HepG2 (cell line): Measurements from ENCODE around the gene RTN4. TPM values are rescaled to one million over a fixed set of nuclear protein-coding genes. Genes with fewer than 3 reads are reported as not detected.

Experiments
- ATAC-seq: fragments of 200-7000 bp; cut with Tn5 transposase; 3 replicates; pipeline ENCODE4 v1.9.1; 2020; ENCODE audit warnings: mild to moderate bottlenecking, moderate library complexity
- BruUV-seq: library from RNA; stranded (reverse); fragments of 400-500 nt; replicated peaks from 2 replicates; lab custom pipeline; 2021; lab: Mats Ljungman, UMichigan
- CTCF ChIA-PET: fragments of 300-600 bp; formaldehyde crosslinking; extraction: SDS; loops from one replicate; lab custom pipeline; 2021; ENCODE audit warnings: low total read pairs, inconsistent platforms, low intra/inter-chr PET ratio; lab: Yijun Ruan, JAX
- POLR2A ChIA-PET: fragments of 350-600 bp; sonication (Branson Sonifier 250); formaldehyde crosslinking; loops from one replicate; lab custom pipeline; 2020; ENCODE audit warnings: antibody characterized with exemption, inconsistent platforms; lab: Yijun Ruan, JAX
- DNase-seq: peaks from one replicate; pipeline ENCODE4 v3.0.0-alpha.2; 2015; ENCODE audit warnings: low spot score
- FAIRE-seq: peaks from 3 replicates; lab custom pipeline; 2011; peaks lifted over from hg19 to GRCh38; lab: Jason Lieb, UNC
- H2AFZ ChIP-seq: one replicate; pipeline ENCODE4 v1.6.1; 2011; ENCODE audit warnings: low read length, inconsistent platforms
- H3K27ac ChIP-seq: fragments of 300-600 bp; 3 replicates; pipeline ENCODE4 v1.8.0; 2011; ENCODE audit warnings: mixed run types, mild to moderate bottlenecking, mixed read lengths, low read length, inconsistent platforms; ENCODE audit not compliant: insufficient read depth; ENCODE audit errors: extremely low read length
- H3K27me3 ChIP-seq, 2 experiments: fragments of 200-600 bp in 1 of 2; 2 replicates in 1 of 2; 3 replicates in 1 of 2; pipeline versions ENCODE4 v1.6.0 to v1.8.0; 2011; ENCODE audit warnings: low read length in 2 of 2, mild to moderate bottlenecking in 2 of 2, moderate library complexity in 2 of 2, inconsistent platforms in 1 of 2; ENCODE audit not compliant: insufficient read depth in 2 of 2, control insufficient read depth in 1 of 2
- H3K36me3 ChIP-seq, 2 experiments: fragments of 200-600 bp in 1 of 2; replicated peaks in 1 of 2; 2 replicates in 1 of 2; 3 replicates in 1 of 2; pipeline versions ENCODE4 v1.5.1 to v1.8.0; 2011; ENCODE audit warnings: low read length in 2 of 2, inconsistent platforms in 1 of 2; ENCODE audit not compliant: insufficient read depth in 2 of 2, control insufficient read depth in 1 of 2
- H3K4me1 ChIP-seq: 2 replicates; pipeline ENCODE4 v1.5.1; 2012; ENCODE audit warnings: low read length, inconsistent platforms; ENCODE audit not compliant: insufficient read depth
- H3K4me2 ChIP-seq: 2 replicates; pipeline ENCODE4 v1.6.0; 2011; ENCODE audit warnings: low read depth, low read length, inconsistent platforms
- H3K4me3 ChIP-seq, 3 experiments: fragments of 200-600 bp in 1 of 3; sonication (generic), shearing (Covaris generic) in 1 of 3; replicated peaks in 1 of 3; 2 replicates each; pipeline ENCODE4 v1.5.1; 2011 to 2016; ENCODE audit warnings: low read length in 3 of 3, inconsistent platforms in 2 of 3, low read depth in 2 of 3, mild to moderate bottlenecking in 2 of 3, control low read depth in 1 of 3, mixed read lengths in 1 of 3; ENCODE audit not compliant: insufficient read depth in 1 of 3
- H3K79me2 ChIP-seq: one replicate; pipeline ENCODE4 v1.6.1; 2011; ENCODE audit warnings: low read length, inconsistent platforms; ENCODE audit not compliant: insufficient read depth
- H3K9ac ChIP-seq: 2 replicates; pipeline ENCODE4 v1.6.0; 2011; ENCODE audit warnings: mild to moderate bottlenecking, low read depth, low read length, inconsistent platforms; ENCODE audit not compliant: insufficient read depth
- H3K9me3 ChIP-seq: 2 replicates; pipeline ENCODE4 v1.5.1; 2012; ENCODE audit warnings: mild to moderate bottlenecking, low read length
- H4K20me1 ChIP-seq: 2 replicates; pipeline ENCODE4 v1.6.0; 2011; ENCODE audit warnings: inconsistent platforms, mild to moderate bottlenecking, low read length, moderate library complexity; ENCODE audit not compliant: insufficient read depth
- HOXA5 ChIP-seq: sonication (generic); formaldehyde crosslinking; IDR thresholded peaks from 2 replicates; pipeline ENCODE4 v1.4.0; 2020; ENCODE audit warnings: missing genetic modification reagents
- SRSF1 ChIP-seq: fragments of 200-400 bp; formaldehyde crosslinking; optimal IDR thresholded peaks from 2 replicates; pipeline ENCODE3; 2017; ENCODE audit warnings: mild to moderate bottlenecking, low read depth, low read length, moderate library complexity
- ZMAT3 ChIP-seq: sonication (generic); formaldehyde crosslinking; conservative IDR thresholded peaks from 2 replicates; pipeline ENCODE4 v1.7.0; 2021; ENCODE audit warnings: missing genetic modification reagents
- ZNF451 ChIP-seq: sonication (generic); formaldehyde crosslinking; IDR thresholded peaks from 2 replicates; pipeline ENCODE4 v1.5.0; 2020; ENCODE audit warnings: mild to moderate bottlenecking, missing genetic modification reagents
- ZNF530 ChIP-seq: sonication (generic); formaldehyde crosslinking; IDR thresholded peaks from 2 replicates; pipeline ENCODE4 v1.5.0; 2020; ENCODE audit warnings: low read depth, mild to moderate bottlenecking, missing genetic modification reagents
- ZNF784 ChIP-seq: sonication (generic); formaldehyde crosslinking; IDR thresholded peaks from 2 replicates; pipeline ENCODE4 v1.5.1; 2020; ENCODE audit warnings: missing genetic modification reagents, mild to moderate bottlenecking, borderline replicate concordance
- ZNF839 ChIP-seq: sonication (generic); formaldehyde crosslinking; IDR thresholded peaks from 2 replicates; pipeline ENCODE4 v1.4.0; 2020; ENCODE audit warnings: missing genetic modification reagents, mild to moderate bottlenecking, borderline replicate concordance
- ZSCAN31 ChIP-seq: sonication (generic); formaldehyde crosslinking; IDR thresholded peaks from 2 replicates; pipeline ENCODE4 v1.5.0; 2020; ENCODE audit warnings: low read depth, mild to moderate bottlenecking, missing genetic modification reagents
- WGBS: methylation state at CpG from one replicate; pipeline ENCODE4 v1.1.6; 2017; ENCODE audit warnings: low lambda C conversion rate; 5-methylcytosine and 5-hydroxymethylcytosine counted together
- in situ Hi-C: cut with HindIII; loops from 2 replicates; pipeline ENCODE4 v1.10.0; 2017; ENCODE audit warnings: low pct_unique_long_range_greater_than_20kb; ENCODE audit not compliant: extremely low pct_ligation_motif_present
- intact Hi-C: fragments of 100-400 bp; cut with micrococcal nuclease; formaldehyde crosslinking; loops from one replicate; pipeline ENCODE4 v1.10.0; 2022; ENCODE audit not compliant: unreplicated experiment
- polyA plus RNA-seq, 8 experiments: library from polyadenylated mRNA; depleted of rRNA in 3 of 8; stranded (reverse) in 7 of 8; unstranded in 1 of 8; fragments of >200 nt; fragmentation: Illumina TruSeq in 4 of 8; extraction: Trizol in 4 of 8; gene quantifications; 2 replicates each; pipeline versions ENCODE4 v1.2.1 to v1.2.3, GENCODE V29; 2011 to 2016; ENCODE audit warnings: low read depth in 4 of 8, missing spikeins in 1 of 8, mixed read lengths in 1 of 8; ENCODE audit not compliant: insufficient read depth in 1 of 8
- total RNA-seq, 5 experiments: library from RNA; depleted of rRNA; stranded (reverse); fragments of >200 nt; fragmentation: Illumina TruSeq; extraction: Trizol; gene quantifications; 2 replicates each; pipeline ENCODE4 v1.2.3, GENCODE V29; 2016; ENCODE audit warnings: low read depth in 1 of 5
- TF ChIP-seq, protein P1 (sequence below): sonication (generic); formaldehyde crosslinking; IDR thresholded peaks from 2 replicates; pipeline ENCODE4 v1.5.0; 2020; ENCODE audit warnings: mild to moderate bottlenecking, missing genetic modification reagents
- TF ChIP-seq, protein P2 (sequence below): sonication (generic); formaldehyde crosslinking; IDR thresholded peaks from 2 replicates; pipeline ENCODE4 v1.4.0; 2020; ENCODE audit warnings: missing genetic modification reagents, mild to moderate bottlenecking, borderline replicate concordance

The RTN4 gene
- total and polyA plus RNA-seq, 2 of the 13 experiments (the other 11 are each of a cell fraction or from before 2014, with no cell fraction given): 98.4 to 133 TPM

DNA sequence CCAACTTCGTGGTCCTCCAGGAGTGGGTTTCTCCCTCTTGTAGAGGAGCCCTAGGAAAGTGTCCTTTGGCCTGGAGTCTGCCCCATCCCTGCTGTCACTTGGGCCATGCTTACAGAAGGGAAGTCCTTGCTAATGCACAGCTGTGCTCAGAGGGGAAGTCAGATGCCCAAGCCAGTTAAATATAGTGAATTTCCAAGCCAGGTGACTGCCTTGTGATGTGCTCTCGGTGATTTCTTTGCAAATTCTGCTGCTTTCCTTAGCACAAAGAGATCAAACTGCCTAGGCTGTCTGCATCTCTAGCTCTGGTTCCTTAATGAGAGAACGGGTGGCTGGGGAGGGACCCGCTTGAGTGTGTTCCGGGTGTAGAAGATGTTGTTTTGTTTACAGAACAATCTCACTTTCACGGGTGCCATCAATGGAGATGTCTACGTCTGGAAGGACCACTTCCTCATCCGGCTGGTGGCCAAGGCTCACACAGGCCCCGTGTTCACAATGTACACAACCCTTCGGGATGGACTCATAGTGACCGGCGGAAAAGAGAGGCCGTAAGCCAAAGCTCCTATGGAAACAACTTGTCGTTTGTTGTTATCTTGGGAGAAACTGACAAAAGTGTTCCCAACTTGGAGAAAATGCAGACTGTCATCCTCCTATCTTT lies 91.4 kb downstream of the RTN4 start:
- Histone ChIP-seq H3K36me3 (0 out of 5 replicates have a peak, but pooled peaks cover 0 to 1% of the 10 kb centered on the region in 2 experiments), H3K27me3 (no peaks in the 10 kb centered on the region), H3K9me3 (no peaks in the 10 kb centered on the region), H3K79me2 (no peaks in the 10 kb centered on the region), H3K4me2 (no peak overlapping the region), H2AFZ (no peak overlapping the region), H3K27ac (no peak overlapping the region), H3K4me3 (no peak overlapping the region), H3K4me1 (peaks cover 20% of the 10 kb centered on the region), H4K20me1 (no peaks in the 10 kb centered on the region), H3K9ac (no peak overlapping the region)
- ATAC-seq (no peak), DNase-seq (no peak), FAIRE-seq (no peak)
- intact Hi-C loops: no loop called here
- TF ChIP-seq ZSCAN31 (CRISPR knock-in tag): no peak
- no peak for TF ChIP-seq SRSF1
- TF ChIP-seq, protein P1, sequence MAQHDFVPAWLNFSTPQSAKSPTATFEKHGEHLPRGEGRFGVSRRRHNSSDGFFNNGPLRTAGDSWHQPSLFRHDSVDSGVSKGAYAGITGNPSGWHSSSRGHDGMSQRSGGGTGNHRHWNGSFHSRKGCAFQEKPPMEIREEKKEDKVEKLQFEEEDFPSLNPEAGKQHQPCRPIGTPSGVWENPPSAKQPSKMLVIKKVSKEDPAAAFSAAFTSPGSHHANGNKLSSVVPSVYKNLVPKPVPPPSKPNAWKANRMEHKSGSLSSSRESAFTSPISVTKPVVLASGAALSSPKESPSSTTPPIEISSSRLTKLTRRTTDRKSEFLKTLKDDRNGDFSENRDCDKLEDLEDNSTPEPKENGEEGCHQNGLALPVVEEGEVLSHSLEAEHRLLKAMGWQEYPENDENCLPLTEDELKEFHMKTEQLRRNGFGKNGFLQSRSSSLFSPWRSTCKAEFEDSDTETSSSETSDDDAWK (CRISPR knock-in tag): no peak
- TF ChIP-seq ZNF451: no peak
- no peak for TF ChIP-seq ZMAT3 (CRISPR knock-in tag)
- TF ChIP-seq, protein P2, sequence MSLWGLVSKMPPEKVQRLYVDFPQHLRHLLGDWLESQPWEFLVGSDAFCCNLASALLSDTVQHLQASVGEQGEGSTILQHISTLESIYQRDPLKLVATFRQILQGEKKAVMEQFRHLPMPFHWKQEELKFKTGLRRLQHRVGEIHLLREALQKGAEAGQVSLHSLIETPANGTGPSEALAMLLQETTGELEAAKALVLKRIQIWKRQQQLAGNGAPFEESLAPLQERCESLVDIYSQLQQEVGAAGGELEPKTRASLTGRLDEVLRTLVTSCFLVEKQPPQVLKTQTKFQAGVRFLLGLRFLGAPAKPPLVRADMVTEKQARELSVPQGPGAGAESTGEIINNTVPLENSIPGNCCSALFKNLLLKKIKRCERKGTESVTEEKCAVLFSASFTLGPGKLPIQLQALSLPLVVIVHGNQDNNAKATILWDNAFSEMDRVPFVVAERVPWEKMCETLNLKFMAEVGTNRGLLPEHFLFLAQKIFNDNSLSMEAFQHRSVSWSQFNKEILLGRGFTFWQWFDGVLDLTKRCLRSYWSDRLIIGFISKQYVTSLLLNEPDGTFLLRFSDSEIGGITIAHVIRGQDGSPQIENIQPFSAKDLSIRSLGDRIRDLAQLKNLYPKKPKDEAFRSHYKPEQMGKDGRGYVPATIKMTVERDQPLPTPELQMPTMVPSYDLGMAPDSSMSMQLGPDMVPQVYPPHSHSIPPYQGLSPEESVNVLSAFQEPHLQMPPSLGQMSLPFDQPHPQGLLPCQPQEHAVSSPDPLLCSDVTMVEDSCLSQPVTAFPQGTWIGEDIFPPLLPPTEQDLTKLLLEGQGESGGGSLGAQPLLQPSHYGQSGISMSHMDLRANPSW (CRISPR knock-in tag): no peak
- no peak for TF ChIP-seq ZNF530 (CRISPR knock-in tag)
- no peak for TF ChIP-seq HOXA5 (CRISPR knock-in tag)
- no peak for TF ChIP-seq ZNF839 (CRISPR knock-in tag)
- no peak for TF ChIP-seq ZNF784 (CRISPR knock-in tag)
- in situ Hi-C loops: no loop called here
- ChIA-PET POLR2A (no interaction called here), CTCF (no interaction called here)
- no TSS peak for BruUV-seq
- WGBS: 95% methylated on average over 14 of the region's 14 CpGs
